HFF-Myc (cell line): ENCODE data around the gene AMZ1.
"Not testable (repeated sequence)": the region's sequence is repeated elsewhere in the genome, so short reads cannot be mapped to it uniquely, and the experiment has no call there.

ENCODE experiments used
- DNase-seq: peaks from one replicate; pipeline ENCODE4 v3.0.0-alpha.2; 2011; ENCODE audit warnings: low read depth; ENCODE audit errors: extremely low read depth
- H3K4me3 ChIP-seq: replicated peaks from 2 replicates; pipeline ENCODE4 v1.5.1; 2011; ENCODE audit warnings: low read depth, mild to moderate bottlenecking, control low read depth, low read length
- TF ChIP-seq, protein P1 (sequence below): IDR thresholded peaks from 2 replicates; pipeline ENCODE4 v1.5.1; 2012; ENCODE audit warnings: mild to moderate bottlenecking, low read depth, low read length, control low read depth; ENCODE audit errors: missing control alignments

The AMZ1 gene

DNA sequence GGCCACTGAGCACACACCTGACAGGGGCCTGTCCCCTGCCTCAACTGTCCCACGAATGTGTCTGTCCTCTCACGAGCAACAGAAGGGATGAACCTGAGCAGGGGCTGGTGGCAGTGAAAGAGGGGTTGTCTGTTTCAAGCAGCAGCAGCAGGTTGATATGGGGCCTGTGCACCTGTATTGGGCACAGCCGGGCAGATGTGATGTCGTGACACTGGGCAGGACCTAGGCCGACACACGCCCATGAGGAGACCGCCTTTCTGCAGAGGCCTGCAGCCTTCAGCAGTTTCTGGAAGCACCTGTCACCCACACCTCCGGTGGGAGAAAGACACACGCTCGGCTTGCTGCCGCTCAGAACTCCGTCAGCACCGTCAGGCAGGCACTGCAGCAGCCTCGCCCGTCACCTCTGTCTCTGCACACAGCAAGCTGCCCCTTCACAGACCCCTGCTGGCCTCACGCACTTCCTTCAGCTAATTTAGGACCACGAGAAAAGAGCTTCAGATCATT, 48.5 kb downstream of the AMZ1 start:
- TF ChIP-seq, protein P1, sequence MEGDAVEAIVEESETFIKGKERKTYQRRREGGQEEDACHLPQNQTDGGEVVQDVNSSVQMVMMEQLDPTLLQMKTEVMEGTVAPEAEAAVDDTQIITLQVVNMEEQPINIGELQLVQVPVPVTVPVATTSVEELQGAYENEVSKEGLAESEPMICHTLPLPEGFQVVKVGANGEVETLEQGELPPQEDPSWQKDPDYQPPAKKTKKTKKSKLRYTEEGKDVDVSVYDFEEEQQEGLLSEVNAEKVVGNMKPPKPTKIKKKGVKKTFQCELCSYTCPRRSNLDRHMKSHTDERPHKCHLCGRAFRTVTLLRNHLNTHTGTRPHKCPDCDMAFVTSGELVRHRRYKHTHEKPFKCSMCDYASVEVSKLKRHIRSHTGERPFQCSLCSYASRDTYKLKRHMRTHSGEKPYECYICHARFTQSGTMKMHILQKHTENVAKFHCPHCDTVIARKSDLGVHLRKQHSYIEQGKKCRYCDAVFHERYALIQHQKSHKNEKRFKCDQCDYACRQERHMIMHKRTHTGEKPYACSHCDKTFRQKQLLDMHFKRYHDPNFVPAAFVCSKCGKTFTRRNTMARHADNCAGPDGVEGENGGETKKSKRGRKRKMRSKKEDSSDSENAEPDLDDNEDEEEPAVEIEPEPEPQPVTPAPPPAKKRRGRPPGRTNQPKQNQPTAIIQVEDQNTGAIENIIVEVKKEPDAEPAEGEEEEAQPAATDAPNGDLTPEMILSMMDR: no peak

DNA sequence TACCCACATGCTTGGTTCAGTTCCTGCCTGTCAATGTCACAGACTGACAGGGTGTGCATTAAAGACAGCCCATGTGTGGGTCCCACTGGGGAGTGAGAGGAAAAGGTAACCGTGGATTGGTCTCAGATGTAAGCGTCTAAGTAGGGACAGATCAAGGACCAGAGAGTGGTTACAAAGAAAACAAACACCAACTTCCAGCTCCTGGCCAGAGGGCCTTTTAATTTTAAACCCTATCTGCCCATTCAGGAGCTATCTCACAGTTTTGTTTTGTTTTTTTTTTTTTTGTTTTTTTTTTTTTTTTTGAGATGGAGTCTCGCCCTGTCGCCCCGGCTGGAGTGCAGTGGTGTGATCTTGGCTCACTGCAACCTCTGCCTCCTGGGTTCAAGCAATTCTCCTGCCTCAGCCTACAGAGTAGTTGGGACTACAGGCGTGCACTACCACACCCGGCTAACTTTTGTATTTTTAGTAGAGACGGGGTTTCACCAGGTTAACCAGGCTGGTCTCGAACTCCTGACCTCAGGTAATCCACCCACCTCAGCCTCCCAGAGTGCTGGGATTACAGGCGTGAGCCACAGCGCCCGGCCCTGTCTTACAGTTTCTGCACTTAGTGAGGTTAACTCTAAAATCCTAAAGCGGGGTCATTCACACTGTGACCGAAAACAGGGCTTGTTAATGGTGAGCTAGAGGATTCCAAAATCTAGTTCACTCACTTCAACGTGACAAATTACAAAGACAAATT, 49.2 kb downstream of the AMZ1 start:
- not testable (repeated sequence) for H3K4me3 ChIP-seq, DNase-seq

More for the DNA sequence above, 48.5 kb downstream of the AMZ1 start:
- H3K4me3 ChIP-seq: no peak overlapping the region
- DNase-seq: no peak

DNA sequence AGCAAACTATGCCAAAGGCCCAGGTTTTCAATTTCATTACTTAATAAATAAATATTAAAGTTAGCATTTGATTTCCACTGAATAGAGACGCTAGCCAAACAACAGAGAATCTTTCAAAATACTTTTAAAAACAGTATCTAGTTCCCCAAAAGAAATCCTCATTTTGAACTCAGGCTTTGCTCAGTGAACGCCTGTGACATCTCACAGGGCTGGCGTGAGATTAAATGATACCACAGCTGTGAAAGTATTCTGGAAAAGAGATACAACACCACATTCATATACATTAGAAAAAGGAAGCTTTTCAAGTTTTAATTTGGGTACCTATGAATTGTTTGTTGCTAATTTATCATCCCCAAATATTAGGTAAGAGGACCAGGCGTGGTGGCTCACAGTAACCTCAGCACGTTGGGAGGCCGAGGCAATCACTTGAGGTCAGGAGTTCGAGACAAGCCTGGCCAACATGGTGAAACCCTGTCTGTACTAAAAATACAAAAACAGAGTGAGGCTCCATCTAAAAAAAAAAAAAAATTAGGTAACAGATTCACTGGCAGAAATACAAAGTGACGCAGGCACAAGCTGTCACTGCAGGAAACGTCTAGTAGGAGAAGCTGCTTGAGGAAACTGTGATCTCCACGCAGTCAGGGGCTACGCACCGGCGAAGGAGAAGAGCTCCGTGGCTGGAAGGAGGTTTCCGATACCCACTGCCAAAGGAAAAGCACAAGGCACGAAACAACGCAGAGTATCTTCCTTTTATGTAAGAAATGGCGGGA, 50.0 kb downstream of the AMZ1 start:
- no peak for DNase-seq
- TF ChIP-seq, protein P1: no peak
- no peak overlapping the region for H3K4me3 ChIP-seq

DNA sequence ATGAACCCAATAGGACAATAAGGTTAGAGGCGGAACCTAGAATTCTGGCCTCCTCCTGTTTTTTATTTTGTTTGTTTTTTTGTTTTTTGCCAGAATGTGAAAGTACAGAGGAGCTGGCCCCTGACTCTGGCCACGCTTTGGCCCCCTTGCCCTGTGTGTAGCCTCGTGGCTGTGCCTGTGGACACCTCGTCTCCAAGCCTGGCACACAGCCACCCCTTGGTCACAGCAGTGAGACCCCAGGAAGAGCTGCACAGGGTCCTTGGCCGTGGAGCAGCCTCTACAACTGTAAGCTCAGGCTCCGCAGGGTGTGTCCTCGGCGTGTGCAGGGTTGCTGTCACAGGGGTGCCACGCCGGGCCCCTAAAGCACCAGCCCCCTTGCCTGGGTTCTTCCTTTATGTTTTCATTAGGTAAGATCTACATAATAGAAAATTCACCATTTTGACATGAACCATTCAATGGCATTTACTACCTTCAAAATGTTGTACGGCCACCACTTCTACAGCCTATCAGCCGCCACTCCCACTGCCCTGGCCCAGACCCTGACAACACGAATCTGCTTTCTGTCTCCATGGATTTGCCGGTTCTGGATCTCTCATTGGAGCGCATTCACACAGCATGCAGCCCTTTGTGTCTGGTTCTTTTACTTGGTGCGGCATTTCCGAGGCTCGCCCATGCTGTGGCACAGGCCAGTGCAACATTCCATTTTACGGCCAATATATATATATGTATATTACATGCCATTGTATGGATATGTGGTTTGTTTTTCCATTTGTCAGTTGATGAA, 51.0 kb downstream of the AMZ1 start:
- no peak overlapping the region for H3K4me3 ChIP-seq
- no peak for DNase-seq
- TF ChIP-seq, protein P1: no peak

DNA sequence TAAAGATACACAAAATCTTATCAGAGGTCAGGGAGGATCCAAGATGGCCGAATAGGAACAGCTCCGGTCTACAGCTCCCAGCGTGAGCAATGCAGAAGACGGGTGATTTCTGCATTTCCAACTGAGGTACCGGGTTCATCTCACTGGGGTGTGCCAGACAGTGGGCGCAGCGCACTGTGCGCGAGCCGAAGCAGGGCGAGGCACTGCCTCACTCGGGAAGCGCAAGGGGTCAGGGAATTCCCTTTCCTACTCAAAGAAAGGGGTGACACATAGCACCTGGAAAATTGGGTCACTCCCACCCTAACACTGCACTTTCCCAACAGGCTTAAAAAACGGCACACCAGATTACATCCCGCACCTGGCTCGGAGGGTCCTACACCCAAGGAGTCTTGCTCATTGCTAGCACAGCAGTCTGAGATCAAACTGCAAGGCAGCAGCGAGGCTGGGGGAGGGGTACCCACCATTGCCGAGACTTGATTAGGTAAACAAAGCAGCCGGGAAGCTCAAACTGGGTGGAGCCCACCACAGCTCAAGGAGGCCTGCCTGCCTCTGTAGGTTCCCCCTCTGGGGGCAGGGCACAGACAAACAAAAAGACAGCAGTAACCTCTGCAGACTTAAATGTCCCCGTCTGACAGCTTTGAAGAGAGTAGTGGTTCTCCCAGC, 55.7 kb downstream of the AMZ1 start:
- not testable (repeated sequence) for H3K4me3 ChIP-seq, DNase-seq

DNA sequence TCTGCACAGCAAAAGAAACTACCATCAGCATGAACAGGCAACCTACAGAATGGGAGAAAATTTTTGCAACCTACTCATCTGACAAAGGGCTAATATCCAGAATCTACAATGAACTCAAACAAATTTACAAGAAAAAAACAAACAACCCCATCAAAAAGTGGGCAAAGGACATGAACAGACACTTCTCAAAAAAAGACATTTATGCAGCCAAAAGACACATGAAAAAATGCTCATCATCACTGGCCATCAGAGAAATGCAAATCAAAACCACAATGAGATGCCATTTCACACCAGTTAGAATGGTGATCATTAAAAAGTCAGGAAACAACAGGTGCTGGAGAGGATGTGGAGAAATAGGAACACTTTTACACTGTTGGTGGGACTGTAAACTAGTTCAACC, 60.7 kb downstream of the AMZ1 start:
- not testable (repeated sequence) for DNase-seq, H3K4me3 ChIP-seq

DNA sequence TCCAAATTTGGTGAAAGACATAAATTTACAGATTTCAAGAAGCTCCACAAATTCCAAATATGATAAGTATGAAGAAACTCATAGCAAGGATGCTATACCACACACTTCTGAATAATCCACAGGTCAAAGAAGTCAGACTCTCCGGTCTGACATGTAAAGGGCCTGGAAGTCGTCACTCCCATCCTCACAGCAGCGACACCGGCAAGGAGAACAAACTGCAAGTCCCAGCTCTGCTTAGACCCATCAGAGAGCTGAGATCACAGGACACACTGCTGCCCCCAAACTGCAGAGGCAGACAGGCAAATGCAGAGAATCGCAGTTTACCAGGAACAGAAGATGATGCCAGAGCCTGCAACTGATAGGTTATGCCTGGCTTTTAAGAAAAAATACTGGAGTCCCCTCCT, 62.0 kb downstream of the AMZ1 start:
- no peak for DNase-seq
- H3K4me3 ChIP-seq: no peak overlapping the region
- TF ChIP-seq, protein P1: no peak
